ENCODE results near the gene GLB1L2.

GLB1L2 gene

GRCh38 chr11:134406264-134407185 lies 74.7 kb downstream of the GLB1L2 start:
- DNase-seq = no peak

GRCh38 chr11:134407321-134407828 lies 75.6 kb downstream of the GLB1L2 start:
- no peak for DNase-seq

- DNase-seq = no peak
Observed at GRCh38 chr11:134407923-134408322, 76.1 kb downstream of the GLB1L2 start.

GRCh38 chr11:134409552-134410429 lies 78.0 kb downstream of the GLB1L2 start:
- DNase-seq = no peak

GRCh38 chr11:134410766-134411165 lies 79.0 kb downstream of the GLB1L2 start:
- DNase-seq = no peak

GRCh38 chr11:134412203-134413042 lies 80.6 kb downstream of the GLB1L2 start, which contains the start of gene B3GAT1:
Gene B3GAT1 (minus strand): TSS chr11:134412242. CDS start chr11:134387659, 24,583 bp downstream.
- DNase-seq = peak in 1 of 2 experiments; percentile 12

GRCh38 chr11:134413043-134413825 lies 81.4 kb downstream of the GLB1L2 start:
- no peak for DNase-seq

GRCh38 chr11:134413826-134414731 lies 82.3 kb downstream of the GLB1L2 start:
- DNase-seq = no peak

- no peak for DNase-seq
Observed at GRCh38 chr11:134414766-134415765, 83.3 kb downstream of the GLB1L2 start.

- no peak for DNase-seq
Observed at GRCh38 chr11:134416726-134417125, 84.9 kb downstream of the GLB1L2 start.

GRCh38 chr11:134417871-134418840 lies 86.4 kb downstream of the GLB1L2 start:
- DNase-seq = no peak

- DNase-seq = no peak
Observed at GRCh38 chr11:134423106-134423505, 91.3 kb downstream of the GLB1L2 start.

GRCh38 chr11:134425413-134425812 lies 93.6 kb downstream of the GLB1L2 start:
- DNase-seq = no peak

Data from NCI-H1930 (cell line).